ENCODE measurements around the gene LTO1.

Gene LTO1

GRCh38 chr11:69686856-69687255 lies 11.7 kb upstream of the LTO1 start:
- Histone ChIP-seq H3K9ac (ENCODE audit: low read depth, low read length) (no peak overlapping the region), H3K9me3 (ENCODE audit: control insufficient read depth, insufficient read depth, low read length) (no peaks in the 10 kb centered on the region), H3K27me3 (ENCODE audit: control insufficient read depth, insufficient read depth, low read length) (peaks cover 8% of the 10 kb centered on the region), H3K4me3 (ENCODE audit: low read depth, low read length) (no peak overlapping the region), H3K4me1 (ENCODE audit: control insufficient read depth, insufficient read depth, low read length) (no peaks in the 10 kb centered on the region), H3K36me3 (ENCODE audit: control insufficient read depth, insufficient read depth, low read length) (no peaks in the 10 kb centered on the region)

- Histone ChIP-seq H3K9ac (ENCODE audit: low read depth, low read length) (no peak overlapping the region), H3K4me1 (ENCODE audit: control insufficient read depth, insufficient read depth, low read length) (no peaks in the 10 kb centered on the region), H3K9me3 (ENCODE audit: control insufficient read depth, insufficient read depth, low read length) (no peaks in the 10 kb centered on the region), H3K4me3 (ENCODE audit: low read depth, low read length) (no peak overlapping the region), H3K36me3 (ENCODE audit: control insufficient read depth, insufficient read depth, low read length) (no peaks in the 10 kb centered on the region), H3K27me3 (ENCODE audit: control insufficient read depth, insufficient read depth, low read length) (peaks cover 8% of the 10 kb centered on the region)
Measured at GRCh38 chr11:69686452-69686851, 11.3 kb upstream of the LTO1 start.

- Histone ChIP-seq H3K27me3 (ENCODE audit: control insufficient read depth, insufficient read depth, low read length) (peaks cover 8% of the 10 kb centered on the region), H3K9me3 (ENCODE audit: control insufficient read depth, insufficient read depth, low read length) (no peaks in the 10 kb centered on the region), H3K4me1 (ENCODE audit: control insufficient read depth, insufficient read depth, low read length) (no peaks in the 10 kb centered on the region), H3K9ac (ENCODE audit: low read depth, low read length) (no peak overlapping the region), H3K4me3 (ENCODE audit: low read depth, low read length) (peak overlapping the region; percentile 24), H3K36me3 (ENCODE audit: control insufficient read depth, insufficient read depth, low read length) (no peaks in the 10 kb centered on the region)
Measured at GRCh38 chr11:69685348-69685747, 10.2 kb upstream of the LTO1 start.

DNA sequence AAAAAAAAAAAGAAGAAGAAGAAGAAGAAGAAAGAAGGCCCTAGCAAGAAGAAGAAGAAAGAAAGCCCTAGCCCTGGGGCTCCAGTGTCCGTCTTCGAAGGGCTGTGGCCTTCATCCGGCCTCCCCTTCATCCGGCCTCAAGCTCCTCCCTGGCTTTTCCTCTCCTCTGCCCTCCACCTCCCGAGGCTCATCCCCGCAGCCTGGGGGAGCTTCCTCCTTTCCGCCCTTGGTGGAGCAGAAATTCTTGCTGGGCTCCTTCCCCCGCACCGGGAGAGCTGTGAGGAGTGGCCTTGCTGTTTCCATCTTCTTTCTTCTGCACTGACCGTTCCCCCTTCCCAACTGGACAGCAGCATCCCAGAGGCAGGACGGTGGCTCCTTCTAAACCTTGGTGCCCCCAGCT lies 9.5 kb upstream of the LTO1 start:
- H3K9ac ChIP-seq (ENCODE audit: low read depth, low read length) = no peak overlapping the region
- no peaks in the 10 kb centered on the region for H3K36me3 ChIP-seq (ENCODE audit: control insufficient read depth, insufficient read depth, low read length)
- no peaks in the 10 kb centered on the region for H3K9me3 ChIP-seq (ENCODE audit: control insufficient read depth, insufficient read depth, low read length)
- no peaks in the 10 kb centered on the region for H3K4me1 ChIP-seq (ENCODE audit: control insufficient read depth, insufficient read depth, low read length)
- no peak overlapping the region for H3K4me3 ChIP-seq (ENCODE audit: low read depth, low read length)
- peaks cover 8% of the 10 kb centered on the region for H3K27me3 ChIP-seq (ENCODE audit: control insufficient read depth, insufficient read depth, low read length)

GRCh38 chr11:69683764-69684333 lies 8.7 kb upstream of the LTO1 start:
- no peak overlapping the region for H3K9ac ChIP-seq (ENCODE audit: low read depth, low read length)
- no peak overlapping the region for H3K4me3 ChIP-seq (ENCODE audit: low read depth, low read length)
- no peaks in the 10 kb centered on the region for H3K36me3 ChIP-seq (ENCODE audit: control insufficient read depth, insufficient read depth, low read length)
- H3K27me3 ChIP-seq (ENCODE audit: control insufficient read depth, insufficient read depth, low read length) = peaks cover 8% of the 10 kb centered on the region
- H3K4me1 ChIP-seq (ENCODE audit: control insufficient read depth, insufficient read depth, low read length) = no peaks in the 10 kb centered on the region
- H3K9me3 ChIP-seq (ENCODE audit: control insufficient read depth, insufficient read depth, low read length) = no peaks in the 10 kb centered on the region

- Histone ChIP-seq H3K27me3 (ENCODE audit: control insufficient read depth, insufficient read depth, low read length) (peaks cover 8% of the 10 kb centered on the region), H3K4me1 (ENCODE audit: control insufficient read depth, insufficient read depth, low read length) (no peaks in the 10 kb centered on the region), H3K4me3 (ENCODE audit: low read depth, low read length) (no peak overlapping the region), H3K9me3 (ENCODE audit: control insufficient read depth, insufficient read depth, low read length) (no peaks in the 10 kb centered on the region), H3K36me3 (ENCODE audit: control insufficient read depth, insufficient read depth, low read length) (no peaks in the 10 kb centered on the region), H3K9ac (ENCODE audit: low read depth, low read length) (no peak overlapping the region)
Measured at GRCh38 chr11:69682681-69683326, 7.7 kb upstream of the LTO1 start.

DNA sequence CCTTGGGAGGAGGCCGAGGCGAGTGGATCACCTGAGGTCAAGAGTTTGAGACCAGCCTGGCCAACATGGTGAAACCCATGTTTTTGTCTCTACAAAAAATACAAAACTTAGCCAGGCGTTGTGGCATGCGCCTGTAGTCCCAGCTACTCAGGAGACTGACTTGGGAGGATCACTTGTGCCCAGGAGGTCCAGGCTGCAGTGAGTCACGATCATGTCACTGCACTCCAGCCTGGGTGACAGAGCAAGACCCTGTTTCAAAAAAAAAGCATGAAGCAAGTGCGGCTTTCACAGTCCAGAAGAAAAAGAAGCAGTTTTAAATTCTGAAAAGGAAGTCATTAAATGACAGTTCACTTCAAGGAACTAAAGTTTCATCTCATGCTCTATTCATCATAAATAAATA lies 7.1 kb upstream of the LTO1 start:
- Histone ChIP-seq H3K9me3 (ENCODE audit: control insufficient read depth, insufficient read depth, low read length) (no peaks in the 10 kb centered on the region), H3K4me3 (ENCODE audit: low read depth, low read length) (no peak overlapping the region), H3K36me3 (ENCODE audit: control insufficient read depth, insufficient read depth, low read length) (no peaks in the 10 kb centered on the region), H3K9ac (ENCODE audit: low read depth, low read length) (no peak overlapping the region), H3K4me1 (ENCODE audit: control insufficient read depth, insufficient read depth, low read length) (no peaks in the 10 kb centered on the region), H3K27me3 (ENCODE audit: control insufficient read depth, insufficient read depth, low read length) (peaks cover 8% of the 10 kb centered on the region)

- Histone ChIP-seq H3K9me3 (ENCODE audit: control insufficient read depth, insufficient read depth, low read length) (no peaks in the 10 kb centered on the region), H3K4me1 (ENCODE audit: control insufficient read depth, insufficient read depth, low read length) (no peaks in the 10 kb centered on the region), H3K27me3 (ENCODE audit: control insufficient read depth, insufficient read depth, low read length) (peaks cover 7% of the 10 kb centered on the region), H3K4me3 (ENCODE audit: low read depth, low read length) (no peak overlapping the region), H3K36me3 (ENCODE audit: control insufficient read depth, insufficient read depth, low read length) (no peaks in the 10 kb centered on the region), H3K9ac (ENCODE audit: low read depth, low read length) (no peak overlapping the region)
Measured at GRCh38 chr11:69680688-69681087, 5.5 kb upstream of the LTO1 start.

DNA sequence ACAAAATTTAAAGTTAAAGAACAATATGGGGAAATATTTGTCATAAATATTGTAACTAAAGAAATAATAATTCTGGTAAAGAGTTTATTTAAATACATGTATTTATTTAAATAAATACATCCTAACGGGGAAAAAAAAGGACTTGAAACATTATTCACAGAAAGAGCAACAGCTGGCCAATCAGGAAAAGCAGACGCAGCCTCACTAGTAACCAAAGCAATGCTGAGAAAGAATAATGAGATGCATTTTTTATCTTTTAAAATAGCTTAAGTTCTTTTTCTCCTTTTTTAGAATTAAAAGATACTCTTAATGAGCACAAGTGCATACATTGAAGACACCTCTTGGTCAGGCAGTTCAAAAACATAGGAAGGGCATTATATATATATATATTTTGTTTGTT lies 2.6 kb upstream of the LTO1 start:
- Histone ChIP-seq H3K4me3 (ENCODE audit: low read depth, low read length) (no peak overlapping the region), H3K36me3 (ENCODE audit: control insufficient read depth, insufficient read depth, low read length) (no peaks in the 10 kb centered on the region), H3K27me3 (ENCODE audit: control insufficient read depth, insufficient read depth, low read length) (no peaks in the 10 kb centered on the region), H3K9ac (ENCODE audit: low read depth, low read length) (no peak overlapping the region), H3K9me3 (ENCODE audit: control insufficient read depth, insufficient read depth, low read length) (no peaks in the 10 kb centered on the region), H3K4me1 (ENCODE audit: control insufficient read depth, insufficient read depth, low read length) (no peaks in the 10 kb centered on the region)

- Histone ChIP-seq H3K4me1 (ENCODE audit: control insufficient read depth, insufficient read depth, low read length) (no peaks in the 10 kb centered on the region), H3K36me3 (ENCODE audit: control insufficient read depth, insufficient read depth, low read length) (peaks cover 8% of the 10 kb centered on the region), H3K4me3 (ENCODE audit: low read depth, low read length) (peak overlapping the region; percentile 82), H3K27me3 (ENCODE audit: control insufficient read depth, insufficient read depth, low read length) (no peaks in the 10 kb centered on the region), H3K9me3 (ENCODE audit: control insufficient read depth, insufficient read depth, low read length) (no peaks in the 10 kb centered on the region), H3K9ac (ENCODE audit: low read depth, low read length) (peak overlapping the region; percentile 87)
Measured at GRCh38 chr11:69674267-69674885, 777 bp downstream of the LTO1 start.

GRCh38 chr11:69671734-69672465 lies 3.3 kb downstream of the LTO1 start:
- H3K9ac ChIP-seq (ENCODE audit: low read depth, low read length) = no peak overlapping the region
- no peaks in the 10 kb centered on the region for H3K9me3 ChIP-seq (ENCODE audit: control insufficient read depth, insufficient read depth, low read length)
- H3K36me3 ChIP-seq (ENCODE audit: control insufficient read depth, insufficient read depth, low read length) = peaks cover 8% of the 10 kb centered on the region
- no peak overlapping the region for H3K4me3 ChIP-seq (ENCODE audit: low read depth, low read length)
- no peaks in the 10 kb centered on the region for H3K27me3 ChIP-seq (ENCODE audit: control insufficient read depth, insufficient read depth, low read length)
- no peaks in the 10 kb centered on the region for H3K4me1 ChIP-seq (ENCODE audit: control insufficient read depth, insufficient read depth, low read length)

Data from iPS-15b (cell line).